CD4-positive, alpha-beta T cell (primary cell): ENCODE measurements around the gene CNPY2. TPM values are rescaled to one million over a fixed set of nuclear protein-coding genes. Genes with fewer than 3 reads are reported as not detected.
"Not testable (repeated sequence)": the region's sequence is repeated elsewhere in the genome, so short reads cannot be mapped to it uniquely, and the experiment has no call there.

ENCODE experiments used
- ATAC-seq: fragments of 200-7000 bp; cut with Tn5 transposase; one replicate; pipeline ENCODE4 v1.10.0; 2022; ENCODE audit warnings: mild to moderate bottlenecking; ENCODE audit not compliant: poor library complexity
- CTCF ChIA-PET: fragments of 350-600 bp; sonication (Branson Sonifier 250); formaldehyde crosslinking; loops from one replicate; lab custom pipeline; 2021; ENCODE audit warnings: antibody characterized with exemption, inconsistent platforms; lab: Charles Lee
- POLR2A ChIA-PET: fragments of 350-600 bp; sonication (Branson Sonifier 250); formaldehyde crosslinking; loops from one replicate; lab custom pipeline; 2021; ENCODE audit warnings: antibody characterized with exemption, inconsistent platforms; lab: Charles Lee
- DNase-seq, 14 experiments: peaks; one replicate each; pipeline ENCODE4 v3.0.0-alpha.2; 2013 to 2020; ENCODE audit warnings: mixed read lengths in 2 of 14
- H3K27ac ChIP-seq, 2 donors: one replicate each; pipeline versions ENCODE4 v1.5.1 to v1.7.0; 2013; ENCODE audit warnings: low read length in 2 of 2, low read depth in 1 of 2, mild to moderate bottlenecking in 1 of 2
- H3K27me3 ChIP-seq, 2 experiments: 1 replicate in 1 of 2; 2 replicates in 1 of 2; pipeline versions ENCODE4 v1.6.1 to v1.7.0; 2013; ENCODE audit warnings: low read length in 2 of 2, control low read depth in 1 of 2, mild to moderate bottlenecking in 1 of 2, moderate library complexity in 1 of 2; ENCODE audit not compliant: insufficient read depth in 2 of 2, control insufficient read depth in 1 of 2
- H3K36me3 ChIP-seq: one replicate; pipeline ENCODE4 v1.6.1; 2013; ENCODE audit warnings: low read length, control low read depth; ENCODE audit not compliant: insufficient read depth
- H3K4me1 ChIP-seq: one replicate; pipeline ENCODE4 v1.6.1; 2013; ENCODE audit warnings: low read length, control low read depth; ENCODE audit not compliant: insufficient read depth
- H3K4me3 ChIP-seq: one replicate; pipeline ENCODE4 v1.5.1; 2013; ENCODE audit warnings: mild to moderate bottlenecking, low read length, moderate library complexity
- H3K9me3 ChIP-seq, 2 experiments: 1 replicate in 1 of 2; 2 replicates in 1 of 2; pipeline versions ENCODE4 v1.6.1 to v1.7.0; 2013; ENCODE audit warnings: low read length in 2 of 2, mild to moderate bottlenecking in 2 of 2, control low read depth in 1 of 2, moderate library complexity in 1 of 2; ENCODE audit not compliant: control insufficient read depth in 1 of 2, insufficient read depth in 1 of 2
- H3K27ac Mint-ChIP-seq: one replicate; pipeline ENCODE4 v1.8.0; 2020; ENCODE audit warnings: mixed read lengths
- H3K27me3 Mint-ChIP-seq: one replicate; pipeline ENCODE4 v1.8.0; 2021; ENCODE audit warnings: mixed read lengths
- H3K36me3 Mint-ChIP-seq: one replicate; pipeline ENCODE4 v1.8.0; 2021; ENCODE audit warnings: low read depth, mixed read lengths
- H3K4me1 Mint-ChIP-seq: one replicate; pipeline ENCODE4 v1.8.0; 2021; ENCODE audit warnings: low read depth, mixed read lengths
- H3K4me3 Mint-ChIP-seq: one replicate; pipeline ENCODE4 v1.8.0; 2020; ENCODE audit warnings: mild to moderate bottlenecking, mixed read lengths
- H3K9me3 Mint-ChIP-seq: one replicate; pipeline ENCODE4 v1.8.0; 2020; ENCODE audit warnings: mixed read lengths
- intact Hi-C, 2 experiments: fragments of 100-400 bp; cut with DNase I in 1 of 2; cut with micrococcal nuclease in 1 of 2; formaldehyde crosslinking; loops; one replicate each; pipeline versions ENCODE4 v1.15.1 to v1.9.0; 2023 to 2025; cut with DNase I, micrococcal nuclease
- total RNA-seq, 174 experiments: library from RNA in 2 of 174; stranded (reverse) in 2 of 174; gene quantifications; one replicate each; pipeline ENCODE4 v1.2.3 and lab custom pipeline; 2021 to 2026
- TF ChIP-seq, protein P1 (sequence below): fragments of 200-600 bp; IDR thresholded peaks from one replicate; pipeline ENCODE4 v1.8.0; 2022; ENCODE audit warnings: antibody characterized with exemption, mild to moderate bottlenecking

CNPY2 gene
- total RNA-seq, 2 experiments from 2014 or later, result 30.5 to 33.4 TPM

DNA sequence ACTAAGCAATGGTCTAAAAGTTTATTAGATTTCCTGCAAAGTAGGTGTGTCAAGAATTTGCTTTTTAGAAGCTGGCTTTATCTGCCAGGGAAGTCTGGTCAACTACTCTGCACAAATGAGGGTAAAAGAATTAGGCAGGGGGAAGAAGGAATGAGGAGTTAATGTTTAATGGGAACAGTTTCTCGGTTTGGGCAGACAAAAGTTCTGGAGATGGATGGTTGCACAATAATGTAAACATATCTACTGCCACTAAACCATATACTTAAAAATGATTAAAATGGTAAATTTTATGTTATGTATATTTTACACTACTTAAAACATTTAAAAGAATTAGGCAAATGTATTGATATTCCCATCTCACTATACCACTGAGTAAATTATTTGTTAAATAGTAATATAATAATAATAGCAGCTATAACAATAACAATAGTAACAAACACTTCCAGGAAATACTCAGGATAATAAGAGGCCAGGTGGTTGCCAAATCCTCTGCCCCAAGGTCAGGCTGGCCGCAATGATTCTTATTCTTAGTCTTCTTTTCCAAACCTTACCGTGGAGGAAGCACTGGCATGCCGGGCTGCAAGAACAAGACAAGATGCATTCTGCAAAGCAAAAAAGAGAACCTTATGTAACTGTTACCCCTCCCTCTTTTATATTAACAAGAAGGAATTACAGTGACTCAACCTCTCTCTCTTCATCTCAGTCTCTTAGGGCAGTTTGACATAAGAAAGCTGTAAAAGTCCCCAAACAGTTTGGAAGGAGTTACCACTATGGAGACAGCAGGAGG is 29.6 kb downstream of the CNPY2 start:
- peaks cover 72% of the 10 kb centered on the region for H3K36me3 ChIP-seq
- H3K4me1 Mint-ChIP-seq, result peaks cover 14% of the 10 kb centered on the region
- intact Hi-C loops, result no loop called here

DNA sequence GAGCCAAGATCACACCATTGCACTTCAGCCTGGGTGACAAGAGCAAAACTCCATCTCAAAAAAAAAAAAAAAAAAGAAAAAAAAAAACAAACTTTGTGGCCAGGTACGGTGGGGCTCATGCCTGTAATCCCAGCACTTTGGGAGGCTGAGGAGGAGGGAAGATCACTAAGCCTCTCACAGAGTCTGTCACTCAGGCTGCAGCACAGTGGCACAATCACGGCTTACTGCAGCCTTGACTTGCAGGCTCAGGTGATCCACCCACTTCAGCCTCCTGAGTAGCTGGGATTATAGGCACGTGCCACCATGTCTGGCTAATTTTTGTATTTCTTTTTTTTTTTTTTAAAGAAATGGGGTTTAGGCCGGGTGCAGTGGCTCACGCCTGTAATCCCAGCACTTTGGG is 31.5 kb downstream of the CNPY2 start:
- ATAC-seq, H3K27me3 ChIP-seq, H3K4me1 ChIP-seq, POLR2A ChIA-PET, H3K4me3 ChIP-seq, DNase-seq, H3K27ac Mint-ChIP-seq, H3K4me1 Mint-ChIP-seq, H3K27me3 Mint-ChIP-seq, intact Hi-C loops, CTCF ChIA-PET, H3K9me3 Mint-ChIP-seq, H3K9me3 ChIP-seq, H3K27ac ChIP-seq, H3K4me3 Mint-ChIP-seq: not testable (repeated sequence)
- peaks cover 60% of the 10 kb centered on the region for H3K36me3 Mint-ChIP-seq
- peaks cover 70% of the 10 kb centered on the region for H3K36me3 ChIP-seq

More for the DNA sequence above, 29.6 kb downstream of the CNPY2 start:
- ATAC-seq (no peak), DNase-seq (no peak)
- Mint-ChIP-seq H3K27ac (peak overlapping the region; percentile 44), H3K36me3 (peaks cover 69% of the 10 kb centered on the region), H3K4me3 (no peak overlapping the region), H3K27me3 (no peaks in the 10 kb centered on the region), H3K9me3 (no peaks in the 10 kb centered on the region)
- TF ChIP-seq, protein P1, sequence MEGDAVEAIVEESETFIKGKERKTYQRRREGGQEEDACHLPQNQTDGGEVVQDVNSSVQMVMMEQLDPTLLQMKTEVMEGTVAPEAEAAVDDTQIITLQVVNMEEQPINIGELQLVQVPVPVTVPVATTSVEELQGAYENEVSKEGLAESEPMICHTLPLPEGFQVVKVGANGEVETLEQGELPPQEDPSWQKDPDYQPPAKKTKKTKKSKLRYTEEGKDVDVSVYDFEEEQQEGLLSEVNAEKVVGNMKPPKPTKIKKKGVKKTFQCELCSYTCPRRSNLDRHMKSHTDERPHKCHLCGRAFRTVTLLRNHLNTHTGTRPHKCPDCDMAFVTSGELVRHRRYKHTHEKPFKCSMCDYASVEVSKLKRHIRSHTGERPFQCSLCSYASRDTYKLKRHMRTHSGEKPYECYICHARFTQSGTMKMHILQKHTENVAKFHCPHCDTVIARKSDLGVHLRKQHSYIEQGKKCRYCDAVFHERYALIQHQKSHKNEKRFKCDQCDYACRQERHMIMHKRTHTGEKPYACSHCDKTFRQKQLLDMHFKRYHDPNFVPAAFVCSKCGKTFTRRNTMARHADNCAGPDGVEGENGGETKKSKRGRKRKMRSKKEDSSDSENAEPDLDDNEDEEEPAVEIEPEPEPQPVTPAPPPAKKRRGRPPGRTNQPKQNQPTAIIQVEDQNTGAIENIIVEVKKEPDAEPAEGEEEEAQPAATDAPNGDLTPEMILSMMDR, result no peak
- Histone ChIP-seq H3K27ac (no peak overlapping the region), H3K27me3 (no peaks in the 10 kb centered on the region), H3K4me1 (peaks cover 11% of the 10 kb centered on the region), H3K4me3 (no peak overlapping the region), H3K9me3 (no peaks in the 10 kb centered on the region)
- ChIA-PET CTCF (interaction anchor here (0.8 to 1.2 kb wide), 3 partner anchors 13 to 97 kb away, joined by 3 to 4 read pairs (median 4); partner anchors contain the start of genes ANKRD52 and SMARCC2), POLR2A (interaction anchor here (1.1 kb wide), 1 partner anchor 30 kb away, joined by 3 read pairs; no protein-coding TSS in a partner anchor)

GRCh38 chr12:56282579-56282978 is 33.2 kb downstream of the CNPY2 start:
- ATAC-seq, result no peak
- intact Hi-C loops, result no loop called here
- TF ChIP-seq, protein P1, result no peak
- H3K9me3 ChIP-seq, result no peaks in the 10 kb centered on the region
- Mint-ChIP-seq H3K36me3 (peaks cover 66% of the 10 kb centered on the region), H3K4me3 (no peak overlapping the region), H3K9me3 (no peaks in the 10 kb centered on the region), H3K4me1 (peaks cover 6% of the 10 kb centered on the region), H3K27ac (no peak overlapping the region), H3K27me3 (no peaks in the 10 kb centered on the region)
- H3K27ac ChIP-seq, result no peak overlapping the region
- no peaks in the 10 kb centered on the region for H3K27me3 ChIP-seq
- H3K36me3 ChIP-seq, result peaks cover 81% of the 10 kb centered on the region
- no peak overlapping the region for H3K4me3 ChIP-seq
- ChIA-PET POLR2A (no interaction called here), CTCF (interaction anchor here (0.6 kb wide), 1 partner anchor 110 kb away, joined by 3 read pairs; no protein-coding TSS in a partner anchor)
- no peaks in the 10 kb centered on the region for H3K4me1 ChIP-seq
- no peak for DNase-seq
